T-helper 1 cell treated with Interleukin-12 subunit alpha and Interleukin-12 subunit beta and Interleukin-4 antibody, amounts not matched to agents 30 ng/mL and 1 ng/mL, for 36 hours (primary cell): ENCODE data around the gene SORL1. TPM values are rescaled to one million over a fixed set of nuclear protein-coding genes. Genes with fewer than 3 reads are reported as not detected.
"Not testable (repeated sequence)": the region's sequence is repeated elsewhere in the genome, so short reads cannot be mapped to it uniquely, and the experiment has no call there.

Experiments
- intact Hi-C: fragments of 100-400 bp; cut with micrococcal nuclease; formaldehyde crosslinking; loops from one replicate; pipeline ENCODE4 v1.15.1; 2024
- total RNA-seq: library from RNA; stranded (reverse); gene quantifications from 2 replicates; pipeline ENCODE4 v1.2.3, GENCODE V29; 2022

Gene SORL1
- total RNA-seq, 1 donor from 2014 or later = 125 TPM

GRCh38 chr11:121608545-121609098, 156.5 kb downstream of the SORL1 start:
- intact Hi-C loops = no loop called here

- intact Hi-C loops = no loop called here
These were observed 158.6 kb downstream of the SORL1 start for GRCh38 chr11:121610706-121611105.

DNA sequence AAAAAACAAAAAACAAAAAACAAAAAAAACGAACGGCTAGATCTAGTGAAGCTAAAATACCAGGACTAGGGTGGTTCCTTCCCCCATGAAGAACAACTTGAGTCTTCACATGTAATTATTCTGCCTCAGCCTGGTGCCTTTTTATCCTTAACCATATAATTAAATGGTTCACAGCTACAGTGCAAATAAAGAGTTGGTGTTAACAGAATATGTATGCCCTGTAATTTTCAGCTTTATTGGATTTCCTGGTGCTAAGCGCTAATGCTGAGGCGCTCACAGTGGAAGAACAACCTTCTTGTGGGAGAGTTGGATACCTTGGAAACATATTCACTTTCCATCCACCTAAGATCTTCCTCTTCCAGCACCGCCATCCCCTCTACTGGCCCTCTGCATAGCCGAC, 159.1 kb downstream of the SORL1 start:
- intact Hi-C loops = no loop called here

GRCh38 chr11:121613724-121614123, 161.6 kb downstream of the SORL1 start:
- intact Hi-C loops = no loop called here

DNA sequence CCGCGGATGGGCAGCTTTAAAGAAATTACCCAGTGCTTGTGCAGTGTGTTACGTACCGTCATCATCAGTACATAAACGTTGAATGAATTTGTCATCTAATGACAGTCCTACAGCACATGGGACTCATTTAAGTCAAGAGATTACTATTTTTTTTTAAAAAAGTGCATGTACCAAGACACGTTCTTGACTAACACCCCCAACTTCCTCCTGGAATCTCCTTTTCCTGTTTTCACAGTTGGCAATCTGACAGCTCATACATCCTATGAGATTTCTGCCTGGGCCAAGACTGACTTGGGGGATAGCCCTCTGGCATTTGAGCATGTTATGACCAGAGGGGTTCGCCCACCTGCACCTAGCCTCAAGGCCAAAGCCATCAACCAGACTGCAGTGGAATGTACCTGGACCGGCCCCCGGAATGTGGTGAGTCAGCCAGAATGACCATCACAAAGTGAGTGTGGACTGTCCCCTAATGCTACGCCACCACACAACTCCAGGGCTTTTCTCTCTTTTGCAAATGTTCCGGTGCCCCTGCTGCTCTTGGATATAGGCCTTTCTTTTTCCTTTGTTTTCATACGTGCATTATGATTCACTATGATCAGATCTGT, 162.6 kb downstream of the SORL1 start:
- intact Hi-C loops = no loop called here

DNA sequence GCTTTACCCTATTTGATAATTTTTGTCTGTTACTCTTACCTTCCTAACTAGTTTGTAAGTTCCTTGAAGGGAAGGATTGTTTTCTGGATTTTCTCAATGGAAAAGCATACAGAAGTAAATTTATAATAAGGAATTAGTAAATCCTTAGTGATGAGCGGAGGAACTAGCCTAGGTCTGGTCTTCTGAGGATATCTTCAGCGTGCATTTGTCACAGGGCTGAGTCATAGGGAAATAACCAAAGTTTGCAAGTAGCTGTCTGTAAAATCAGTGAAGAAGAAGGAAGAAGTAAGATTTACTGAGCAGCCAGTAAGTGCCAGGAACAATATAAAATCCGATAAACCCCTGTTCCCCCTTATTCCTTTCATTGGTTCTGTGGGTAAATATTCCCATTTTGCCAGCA, 163.4 kb downstream of the SORL1 start:
- intact Hi-C loops = no loop called here

GRCh38 chr11:121618516-121618915, 166.4 kb downstream of the SORL1 start:
- intact Hi-C loops = no loop called here

- intact Hi-C loops = no loop called here
These were observed 173.8 kb downstream of the SORL1 start for GRCh38 chr11:121625777-121626506.

- intact Hi-C loops = no loop called here
These were observed 174.4 kb downstream of the SORL1 start for GRCh38 chr11:121626507-121626875.

GRCh38 chr11:121626980-121627379, 174.9 kb downstream of the SORL1 start:
- intact Hi-C loops = no loop called here

- intact Hi-C loops = no loop called here
These were observed 177.9 kb downstream of the SORL1 start for GRCh38 chr11:121630041-121630440.

GRCh38 chr11:121631456-121631855, 179.3 kb downstream of the SORL1 start:
- intact Hi-C loops = no loop called here

- intact Hi-C loops = no loop called here
These were observed 182.2 kb downstream of the SORL1 start for GRCh38 chr11:121634273-121634672.

DNA sequence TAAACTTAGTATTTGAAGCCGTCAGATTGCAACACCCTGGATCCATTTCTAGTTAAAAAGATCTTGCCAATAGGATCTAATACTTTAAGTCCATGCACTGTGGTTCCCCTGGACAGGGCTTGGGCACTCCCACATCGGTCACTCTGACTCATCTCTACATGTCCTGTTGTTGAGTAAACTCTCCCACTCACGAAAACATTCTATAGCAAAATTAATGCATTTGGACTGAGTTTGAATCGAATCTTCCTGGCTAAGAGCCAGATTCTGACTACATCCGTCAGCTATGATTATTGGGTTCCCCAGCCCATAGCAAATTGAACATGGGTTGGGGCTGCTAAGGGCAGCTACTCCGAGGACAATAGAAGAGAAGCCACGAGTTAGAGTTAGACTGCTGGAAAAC, 182.8 kb downstream of the SORL1 start:
- intact Hi-C loops = no loop called here

GRCh38 chr11:121636081-121636799, 184.1 kb downstream of the SORL1 start:
- intact Hi-C loops = no loop called here

DNA sequence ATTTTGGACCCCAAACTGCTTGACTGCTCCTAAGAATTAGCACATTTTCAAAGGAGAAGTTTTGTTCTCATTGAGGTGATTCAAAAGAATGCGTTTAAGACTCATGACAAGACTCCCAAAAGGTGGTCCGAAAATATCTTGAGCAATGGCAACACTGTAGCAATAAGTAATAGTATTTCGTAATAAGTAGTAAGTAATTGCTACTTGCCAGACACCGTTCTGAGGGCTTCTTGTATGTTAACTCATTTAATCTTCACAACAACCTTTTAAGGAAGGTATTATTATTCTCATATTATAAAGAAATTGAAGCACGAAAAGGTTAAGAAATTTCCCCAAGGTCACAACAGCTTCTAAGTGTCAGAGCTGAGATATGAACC, 184.7 kb downstream of the SORL1 start:
- intact Hi-C loops = no loop called here

- intact Hi-C loops = not testable (repeated sequence)
These were observed 185.5 kb downstream of the SORL1 start for GRCh38 chr11:121637587-121637986.

GRCh38 chr11:121643479-121644186, 191.5 kb downstream of the SORL1 start:
- intact Hi-C loops = no loop called here

GRCh38 chr11:121644187-121644512, 192.0 kb downstream of the SORL1 start:
- intact Hi-C loops = no loop called here

GRCh38 chr11:121645001-121645400, 192.9 kb downstream of the SORL1 start:
- intact Hi-C loops = no loop called here

- intact Hi-C loops = no loop called here
These were observed 193.5 kb downstream of the SORL1 start for GRCh38 chr11:121645596-121645995.

- intact Hi-C loops = no loop called here
These were observed 196.2 kb downstream of the SORL1 start for GRCh38 chr11:121648306-121648705.
